ENCODE measurements around the gene SFXN5.

The SFXN5 gene

DNA sequence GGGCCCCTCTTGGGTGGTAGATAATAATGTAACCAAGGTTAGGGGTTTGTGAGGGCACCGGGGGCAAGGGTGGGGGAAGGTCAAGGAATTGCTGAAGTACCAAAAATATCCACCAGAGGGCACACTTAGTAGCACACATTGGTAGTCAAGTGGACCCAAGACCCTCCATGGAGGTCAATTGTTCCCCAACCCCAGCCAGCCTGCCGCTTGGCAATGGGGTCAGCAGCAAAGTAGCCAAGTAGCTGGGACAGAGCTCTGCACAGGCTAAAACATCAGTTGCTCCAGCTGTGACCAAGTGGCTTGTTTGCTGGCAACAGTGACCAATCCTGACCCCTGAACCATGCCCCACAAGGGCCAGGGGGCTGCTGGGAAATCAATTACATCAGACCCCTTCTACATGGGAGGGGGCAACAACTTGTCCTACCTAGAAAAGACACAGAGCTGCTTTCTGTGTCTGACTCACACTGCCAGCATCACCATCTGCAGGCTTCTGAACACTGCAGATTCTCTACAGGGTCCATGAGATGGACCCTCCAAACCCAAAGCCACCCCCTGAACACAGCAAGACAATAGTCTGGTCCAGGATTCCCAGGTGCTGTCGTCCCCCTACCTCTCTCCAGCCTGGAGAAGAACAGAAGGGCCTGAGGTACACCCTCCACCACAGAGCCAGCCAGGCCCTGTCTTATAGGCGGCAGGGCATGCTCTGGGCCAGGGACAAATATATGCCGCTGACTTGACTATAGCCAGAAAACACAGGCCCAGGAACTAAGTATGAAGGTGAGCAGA lies 78.2 kb downstream of the SFXN5 start:
- TF ChIP-seq, protein P1, sequence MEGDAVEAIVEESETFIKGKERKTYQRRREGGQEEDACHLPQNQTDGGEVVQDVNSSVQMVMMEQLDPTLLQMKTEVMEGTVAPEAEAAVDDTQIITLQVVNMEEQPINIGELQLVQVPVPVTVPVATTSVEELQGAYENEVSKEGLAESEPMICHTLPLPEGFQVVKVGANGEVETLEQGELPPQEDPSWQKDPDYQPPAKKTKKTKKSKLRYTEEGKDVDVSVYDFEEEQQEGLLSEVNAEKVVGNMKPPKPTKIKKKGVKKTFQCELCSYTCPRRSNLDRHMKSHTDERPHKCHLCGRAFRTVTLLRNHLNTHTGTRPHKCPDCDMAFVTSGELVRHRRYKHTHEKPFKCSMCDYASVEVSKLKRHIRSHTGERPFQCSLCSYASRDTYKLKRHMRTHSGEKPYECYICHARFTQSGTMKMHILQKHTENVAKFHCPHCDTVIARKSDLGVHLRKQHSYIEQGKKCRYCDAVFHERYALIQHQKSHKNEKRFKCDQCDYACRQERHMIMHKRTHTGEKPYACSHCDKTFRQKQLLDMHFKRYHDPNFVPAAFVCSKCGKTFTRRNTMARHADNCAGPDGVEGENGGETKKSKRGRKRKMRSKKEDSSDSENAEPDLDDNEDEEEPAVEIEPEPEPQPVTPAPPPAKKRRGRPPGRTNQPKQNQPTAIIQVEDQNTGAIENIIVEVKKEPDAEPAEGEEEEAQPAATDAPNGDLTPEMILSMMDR (IDR thresholded peaks at IDR 0.05; ENCODE audit: insufficient read depth, low read length, missing control alignments): peak; percentile 66
- ChIA-PET POLR2A (no interaction called here), CTCF (interaction anchor here (0.6 to 10.8 kb wide), 36 partner anchors 9 to 219 kb away, joined by 3 to 129 read pairs (median 4); no protein-coding TSS in a partner anchor)
- no peak for DNase-seq (ENCODE audit: low read depth, low spot score)
- H3K4me3 ChIP-seq (ENCODE audit: low read depth, low read length): no peak overlapping the region

DNA sequence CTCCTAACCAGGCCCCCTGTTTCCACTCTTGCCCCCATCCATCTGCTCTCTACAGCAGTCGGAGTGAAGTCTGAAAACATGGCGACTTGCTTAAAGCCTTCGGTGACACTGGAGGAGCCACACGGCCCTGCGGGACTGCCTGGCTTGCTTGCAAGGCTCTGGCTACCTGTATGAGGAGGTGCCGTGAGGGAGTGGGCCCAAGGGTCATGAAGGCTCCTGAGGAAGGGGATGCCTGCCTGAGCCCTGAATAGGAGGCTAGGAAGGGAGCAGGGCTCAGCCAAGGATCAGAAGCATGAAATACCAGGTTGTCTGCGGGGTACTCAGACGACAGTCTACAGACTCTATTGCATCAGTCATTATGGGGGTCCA lies 78.8 kb downstream of the SFXN5 start:
- DNase-seq (ENCODE audit: low read depth, low spot score): no peak
- TF ChIP-seq, protein P1 (IDR thresholded peaks at IDR 0.05; ENCODE audit: insufficient read depth, low read length, missing control alignments): no peak
- ChIA-PET POLR2A (no interaction called here), CTCF (interaction anchor here (0.6 to 10.8 kb wide), 34 partner anchors 8 to 220 kb away, joined by 3 to 129 read pairs (median 4); no protein-coding TSS in a partner anchor)
- H3K4me3 ChIP-seq (ENCODE audit: low read depth, low read length): no peak overlapping the region

DNA sequence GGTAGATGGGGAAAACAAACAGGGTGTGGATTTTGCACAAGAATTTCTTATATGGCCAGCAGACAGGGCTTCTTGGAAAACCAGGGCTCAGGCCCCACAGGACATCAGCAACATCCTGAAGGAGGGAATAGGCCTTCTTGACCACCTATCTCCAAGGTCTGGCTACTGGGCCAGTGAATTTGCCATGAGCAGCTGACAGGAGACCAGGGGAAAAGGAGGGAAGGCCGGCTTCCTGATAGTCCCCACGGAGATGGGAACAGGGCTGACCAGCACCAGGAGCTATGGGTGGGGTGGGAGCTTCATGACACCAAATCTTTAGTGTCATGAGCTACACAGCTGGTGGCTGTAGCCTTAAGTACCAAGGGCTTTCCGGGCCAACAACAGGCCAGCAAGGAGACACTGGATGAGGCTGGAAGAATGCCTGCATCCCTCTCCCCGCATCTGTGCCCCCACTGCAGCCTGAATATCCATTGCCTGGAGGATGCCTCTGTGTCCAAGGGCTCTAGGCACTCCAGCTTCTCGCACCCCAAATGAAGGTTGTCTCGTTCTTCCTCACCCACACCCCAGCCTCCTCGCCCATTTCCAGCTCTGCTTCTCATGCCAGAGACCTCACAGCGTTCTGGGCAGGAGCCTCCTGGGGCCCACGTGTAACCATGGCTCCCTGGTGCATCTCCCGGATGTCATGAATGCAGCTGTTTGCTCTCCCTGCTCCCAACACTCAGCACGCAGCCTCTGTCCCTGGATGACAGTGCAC lies 79.4 kb downstream of the SFXN5 start:
- no peak overlapping the region for H3K4me3 ChIP-seq (ENCODE audit: low read depth, low read length)
- POLR2A ChIA-PET: no interaction called here
- TF ChIP-seq, protein P1 (IDR thresholded peaks at IDR 0.05; ENCODE audit: insufficient read depth, low read length, missing control alignments): no peak
- CTCF ChIA-PET: interaction anchor here (0.6 to 10.8 kb wide), 26 partner anchors 9 to 220 kb away, joined by 3 to 129 read pairs (median 4); no protein-coding TSS in a partner anchor
- no peak for DNase-seq (ENCODE audit: low read depth, low spot score)

DNA sequence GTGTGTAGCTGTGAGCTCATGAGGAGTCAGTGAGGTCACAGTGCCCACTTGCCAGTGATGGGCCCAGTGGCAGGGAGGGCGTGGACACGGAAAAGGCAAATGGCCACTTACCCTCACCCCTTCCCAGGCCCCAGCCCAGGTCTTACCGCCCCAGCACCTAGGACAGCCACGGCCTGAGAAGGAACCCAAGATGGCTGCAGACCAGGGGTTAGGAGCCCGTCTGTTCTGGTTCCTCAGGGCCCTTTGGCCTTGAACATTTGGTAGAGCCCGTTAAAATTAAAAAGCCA lies 80.1 kb downstream of the SFXN5 start:
- no peak overlapping the region for H3K4me3 ChIP-seq (ENCODE audit: low read depth, low read length)
- ChIA-PET CTCF (interaction anchor here (1.0 to 10.8 kb wide), 18 partner anchors 8 to 221 kb away, joined by 3 to 129 read pairs (median 8); no protein-coding TSS in a partner anchor), POLR2A (no interaction called here)
- no peak for DNase-seq (ENCODE audit: low read depth, low spot score)
- TF ChIP-seq, protein P1 (IDR thresholded peaks at IDR 0.05; ENCODE audit: insufficient read depth, low read length, missing control alignments): no peak

DNA sequence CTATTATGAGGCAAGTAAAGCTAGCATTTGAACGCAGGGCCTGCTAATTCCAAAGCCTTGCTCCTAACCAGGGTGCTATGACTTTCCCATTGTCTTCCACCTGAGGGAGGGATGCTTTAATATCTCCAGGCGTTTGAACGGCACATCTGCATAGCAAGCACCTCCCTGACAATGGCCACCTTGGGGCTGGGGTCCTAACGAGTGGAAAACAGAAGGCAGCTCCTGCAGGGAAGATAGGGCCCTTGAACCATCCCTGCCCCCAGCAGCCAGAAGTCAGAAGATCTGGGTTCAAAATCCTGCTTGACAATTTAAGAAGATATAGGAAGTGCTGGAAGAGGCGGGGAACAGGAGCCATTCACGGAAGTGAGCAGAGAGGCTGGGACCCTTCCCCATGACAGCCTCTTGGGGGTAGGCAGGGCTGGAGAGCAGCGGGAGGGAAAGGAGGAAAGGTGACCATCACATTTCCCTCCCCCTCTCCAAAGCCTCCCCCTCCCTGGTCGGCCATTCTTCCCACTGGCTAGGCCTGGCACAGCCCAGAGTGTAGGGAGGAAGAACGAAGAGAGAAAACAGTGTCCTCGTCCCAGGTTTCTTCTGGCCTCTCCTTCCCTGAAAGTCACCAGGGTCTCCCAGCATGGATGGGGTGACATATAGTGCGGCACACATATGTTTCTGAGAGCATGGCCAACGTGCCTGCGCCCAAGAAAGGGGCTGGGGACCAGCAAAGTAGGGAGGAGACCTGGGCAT lies 80.6 kb downstream of the SFXN5 start:
- ChIA-PET POLR2A (no interaction called here), CTCF (interaction anchor here (1.0 to 10.8 kb wide), 14 partner anchors 9 to 222 kb away, joined by 3 to 129 read pairs (median 16); no protein-coding TSS in a partner anchor)
- DNase-seq (ENCODE audit: low read depth, low spot score): no peak
- no peak overlapping the region for H3K4me3 ChIP-seq (ENCODE audit: low read depth, low read length)
- TF ChIP-seq, protein P1 (IDR thresholded peaks at IDR 0.05; ENCODE audit: insufficient read depth, low read length, missing control alignments): no peak

All from AG04449 (cell line).